Gastrocnemius medialis (tissue), 4 donors: ENCODE results near the gene ABCB6. TPM values are rescaled to one million over a fixed set of nuclear protein-coding genes. Genes with fewer than 3 reads are reported as not detected.

Experiments
- ATAC-seq, 2 donors: fragments of 150-250 bp; one replicate each; pipeline ENCODE4 v1.9.1; 2016
- DNase-seq, 2 donors: peaks; one replicate each; pipeline ENCODE4 v3.0.0-alpha.2; 2019
- H3K27ac ChIP-seq, 4 donors: fragments of 200-600 bp; sonication (generic); 1 replicate in 1 of 4; 2 replicates in 3 of 4; pipeline ENCODE4 v1.5.1; 2016 to 2018; ENCODE audit warnings: mild to moderate bottlenecking in 2 of 4, moderate library complexity in 1 of 4
- H3K27me3 ChIP-seq, 3 donors: fragments of 200-600 bp; sonication (generic) in 2 of 3; 1 replicate in 1 of 3; 2 replicates in 2 of 3; pipeline versions ENCODE4 v1.5.1 to v1.6.0; 2016 to 2019; ENCODE audit warnings: mild to moderate bottlenecking in 1 of 3, moderate library complexity in 1 of 3
- H3K36me3 ChIP-seq, 2 donors: fragments of 200-600 bp; sonication (generic) in 1 of 2; one replicate each; pipeline ENCODE4 v1.5.1; 2017 to 2018
- H3K4me1 ChIP-seq, 2 donors: fragments of 200-600 bp; sonication (generic) in 1 of 2; one replicate each; pipeline ENCODE4 v1.5.1; 2016 to 2017; ENCODE audit warnings: mild to moderate bottlenecking in 2 of 2
- H3K4me3 ChIP-seq, 4 donors: fragments of 200-600 bp; sonication (generic) in 3 of 4; 1 replicate in 1 of 4; 2 replicates in 3 of 4; pipeline ENCODE4 v1.5.1; 2016 to 2019; ENCODE audit warnings: mild to moderate bottlenecking in 2 of 4
- H3K9me3 ChIP-seq, 3 donors: fragments of 200-600 bp; sonication (generic) in 2 of 3; 1 replicate in 1 of 3; 2 replicates in 2 of 3; pipeline ENCODE4 v1.5.1; 2016 to 2019
- POLR2A ChIP-seq, 2 donors: fragments of 450-650 bp; IDR thresholded peaks; one replicate each; pipeline ENCODE4 v1.6.1; 2017; ENCODE audit warnings: antibody characterized with exemption in 2 of 2, mild to moderate bottlenecking in 2 of 2, moderate library complexity in 2 of 2
- in situ Hi-C, 4 donors: fragments of 200-750 bp; cut with MboI; loops; one replicate each; pipeline versions ENCODE4 v1.15.0 to v1.8.0; 2017; ENCODE audit warnings: low sequenced_read_pairs in 4 of 4
- intact Hi-C: fragments of 100-400 bp; cut with DNase I; formaldehyde crosslinking; loops from one replicate; pipeline ENCODE4 v1.15.1; 2023; ENCODE audit warnings: low total_unique reads
- total RNA-seq, 4 donors: library from RNA; depleted of rRNA; stranded (reverse); fragments of >200 nt; gene quantifications; one replicate each; pipeline versions ENCODE4 v1.1.0 to v1.2.3, GENCODE V29; 2016
- TF ChIP-seq, protein P1 (sequence below), 5 experiments: fragments of 450-650 bp in 3 of 5; fragments of 200-600 bp in 2 of 5; sonication (generic) in 2 of 5; IDR thresholded peaks in 4 of 5; conservative IDR thresholded peaks in 1 of 5; 1 replicate in 4 of 5; 2 replicates in 1 of 5; pipeline ENCODE4 v1.5.1; 2016 to 2019; ENCODE audit warnings: antibody characterized with exemption in 5 of 5, mild to moderate bottlenecking in 3 of 5, moderate library complexity in 3 of 5

ABCB6 gene
- total RNA-seq, 4 donors from 2014 or later: 15.0 to 45.8 (median 31.8) TPM

DNA sequence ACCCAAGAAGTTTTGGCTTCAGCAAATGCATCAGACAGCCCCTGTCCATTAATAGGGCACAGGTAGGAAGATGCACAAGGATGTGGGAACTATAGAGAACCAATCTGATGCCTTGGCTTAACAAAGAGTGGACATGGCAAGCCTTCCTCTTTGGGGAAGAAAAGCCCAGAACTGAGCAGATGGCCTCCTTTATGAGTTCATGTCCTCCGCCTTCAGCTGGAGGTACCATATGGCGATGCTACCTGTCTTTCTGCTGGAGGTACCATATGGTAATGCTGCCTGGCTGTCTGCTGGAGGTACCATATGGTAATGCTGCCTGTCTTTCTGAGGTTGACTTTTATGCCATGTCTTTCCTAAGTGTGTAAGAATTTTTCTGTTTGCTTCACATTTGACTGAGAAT, 34.6 kb downstream of the ABCB6 start:
- no peak for ATAC-seq
- Histone ChIP-seq H3K36me3 (peaks cover 0 to 52% of the 10 kb centered on the region in 2 donors), H3K9me3 (no peaks in the 10 kb centered on the region)

DNA sequence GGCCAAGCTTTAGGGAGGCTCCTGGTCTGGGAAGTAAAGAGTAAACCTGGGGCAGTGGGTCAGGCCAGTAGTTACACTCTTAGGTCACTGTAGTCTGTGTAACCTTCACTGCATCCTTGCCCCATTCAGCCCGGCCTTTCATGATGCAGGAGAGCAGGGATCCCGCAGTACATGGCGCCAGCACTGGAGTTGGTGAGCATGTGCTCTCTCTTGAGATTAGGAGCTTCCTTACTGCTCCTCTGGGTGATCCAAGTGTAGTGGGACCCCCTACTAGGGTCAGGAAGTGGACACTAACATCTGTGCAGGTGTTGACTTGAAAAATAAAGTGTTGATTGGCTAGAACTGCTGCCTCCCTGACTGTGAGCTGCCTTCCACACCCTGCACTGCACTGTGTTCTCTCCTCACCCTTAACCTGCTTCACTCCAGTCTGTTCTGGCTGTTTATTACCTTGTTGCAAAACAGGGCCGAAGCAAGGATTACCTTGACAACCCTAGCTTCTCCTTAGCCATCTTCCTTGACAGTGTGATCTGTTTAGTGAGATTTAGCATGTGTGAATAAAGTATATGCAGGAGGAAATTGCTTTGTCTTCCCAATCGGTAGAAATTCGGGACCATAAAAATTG, 35.5 kb downstream of the ABCB6 start:
- peaks cover 9 to 13% of the 10 kb centered on the region in 2 donors for H3K4me1 ChIP-seq
- H3K36me3 ChIP-seq: peaks cover 0 to 52% of the 10 kb centered on the region in 2 donors
- DNase-seq (no peak), ATAC-seq (no peak)
- H3K9me3 ChIP-seq: no peaks in the 10 kb centered on the region
- in situ Hi-C loops: no loop called here
- H3K27ac ChIP-seq: no peak overlapping the region
- intact Hi-C loops: no loop called here
- H3K27me3 ChIP-seq: no peaks in the 10 kb centered on the region
- TF ChIP-seq, protein P1, sequence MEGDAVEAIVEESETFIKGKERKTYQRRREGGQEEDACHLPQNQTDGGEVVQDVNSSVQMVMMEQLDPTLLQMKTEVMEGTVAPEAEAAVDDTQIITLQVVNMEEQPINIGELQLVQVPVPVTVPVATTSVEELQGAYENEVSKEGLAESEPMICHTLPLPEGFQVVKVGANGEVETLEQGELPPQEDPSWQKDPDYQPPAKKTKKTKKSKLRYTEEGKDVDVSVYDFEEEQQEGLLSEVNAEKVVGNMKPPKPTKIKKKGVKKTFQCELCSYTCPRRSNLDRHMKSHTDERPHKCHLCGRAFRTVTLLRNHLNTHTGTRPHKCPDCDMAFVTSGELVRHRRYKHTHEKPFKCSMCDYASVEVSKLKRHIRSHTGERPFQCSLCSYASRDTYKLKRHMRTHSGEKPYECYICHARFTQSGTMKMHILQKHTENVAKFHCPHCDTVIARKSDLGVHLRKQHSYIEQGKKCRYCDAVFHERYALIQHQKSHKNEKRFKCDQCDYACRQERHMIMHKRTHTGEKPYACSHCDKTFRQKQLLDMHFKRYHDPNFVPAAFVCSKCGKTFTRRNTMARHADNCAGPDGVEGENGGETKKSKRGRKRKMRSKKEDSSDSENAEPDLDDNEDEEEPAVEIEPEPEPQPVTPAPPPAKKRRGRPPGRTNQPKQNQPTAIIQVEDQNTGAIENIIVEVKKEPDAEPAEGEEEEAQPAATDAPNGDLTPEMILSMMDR (IDR thresholded peaks at IDR 0.05 in 4 of 5, conservative IDR thresholded peaks at IDR 0.05 in 1 of 5): no peak
- TF ChIP-seq POLR2A (IDR thresholded peaks at IDR 0.05): no peak
- H3K4me3 ChIP-seq: no peak overlapping the region

More for the DNA sequence above, 34.6 kb downstream of the ABCB6 start:
- intact Hi-C loops (no loop called here), in situ Hi-C loops (no loop called here)
- no peak overlapping the region for H3K27ac ChIP-seq
- no peak for DNase-seq
- H3K4me1 ChIP-seq: peaks cover 4 to 6% of the 10 kb centered on the region in 2 donors
- TF ChIP-seq, protein P1 (IDR thresholded peaks at IDR 0.05 in 4 of 5, conservative IDR thresholded peaks at IDR 0.05 in 1 of 5): no peak
- TF ChIP-seq POLR2A (IDR thresholded peaks at IDR 0.05): no peak
- no peaks in the 10 kb centered on the region for H3K27me3 ChIP-seq
- H3K4me3 ChIP-seq: no peak overlapping the region

DNA sequence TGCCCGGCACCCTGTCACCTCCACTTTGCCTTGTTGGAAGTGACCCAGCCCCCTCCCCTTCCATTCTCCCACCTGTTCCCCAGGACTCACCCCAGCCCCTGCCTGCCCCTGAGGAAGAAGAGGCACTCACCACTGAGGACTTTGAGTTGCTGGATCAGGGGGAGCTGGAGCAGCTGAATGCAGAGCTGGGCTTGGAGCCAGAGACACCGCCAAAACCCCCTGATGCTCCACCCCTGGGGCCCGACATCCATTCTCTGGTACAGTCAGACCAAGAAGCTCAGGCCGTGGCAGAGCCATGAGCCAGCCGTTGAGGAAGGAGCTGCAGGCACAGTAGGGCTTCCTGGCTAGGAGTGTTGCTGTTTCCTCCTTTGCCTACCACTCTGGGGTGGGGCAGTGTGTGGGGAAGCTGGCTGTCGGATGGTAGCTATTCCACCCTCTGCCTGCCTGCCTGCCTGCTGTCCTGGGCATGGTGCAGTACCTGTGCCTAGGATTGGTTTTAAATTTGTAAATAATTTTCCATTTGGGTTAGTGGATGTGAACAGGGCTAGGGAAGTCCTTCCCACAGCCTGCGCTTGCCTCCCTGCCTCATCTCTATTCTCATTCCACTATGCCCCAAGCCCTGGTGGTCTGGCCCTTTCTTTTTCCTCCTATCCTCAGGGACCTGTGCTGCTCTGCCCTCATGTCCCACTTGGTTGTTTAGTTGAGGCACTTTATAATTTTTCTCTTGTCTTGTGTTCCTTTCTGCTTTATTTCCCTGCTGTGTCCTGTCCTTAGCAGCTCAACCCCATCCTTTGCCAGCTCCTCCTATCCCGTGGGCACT, 36.2 kb downstream of the ABCB6 start:
- Histone ChIP-seq H3K4me1 (peaks cover 9 to 13% of the 10 kb centered on the region in 2 donors), H3K27ac (no peak overlapping the region), H3K9me3 (no peaks in the 10 kb centered on the region), H3K36me3 (peaks cover 0 to 52% of the 10 kb centered on the region in 2 donors), H3K27me3 (no peaks in the 10 kb centered on the region), H3K4me3 (no peak overlapping the region)
- TF ChIP-seq, protein P1 (IDR thresholded peaks at IDR 0.05 in 4 of 5, conservative IDR thresholded peaks at IDR 0.05 in 1 of 5): no peak
- no peak for TF ChIP-seq POLR2A (IDR thresholded peaks at IDR 0.05)
- in situ Hi-C loops (no loop called here), intact Hi-C loops (no loop called here)
- DNase-seq (no peak), ATAC-seq (no peak)

DNA sequence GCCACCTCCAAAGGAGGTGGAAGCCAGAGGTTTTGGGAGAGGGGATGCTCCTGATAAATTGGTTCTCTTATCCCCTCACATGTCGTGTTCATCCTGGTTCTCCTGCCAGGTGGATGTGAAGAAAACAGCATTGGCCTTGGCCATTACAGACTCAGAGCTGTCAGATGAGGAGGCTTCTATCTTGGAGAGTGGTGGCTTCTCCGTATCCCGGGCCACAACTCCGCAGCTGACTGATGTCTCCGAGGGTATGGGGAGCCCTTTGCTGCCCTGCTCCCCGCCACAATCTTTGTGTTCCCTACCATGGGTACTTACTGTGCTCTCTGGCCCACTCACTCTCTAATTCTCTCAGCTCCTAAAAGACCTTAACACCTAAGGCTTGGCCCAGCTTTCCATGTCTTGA, 37.2 kb downstream of the ABCB6 start:
- H3K27ac ChIP-seq: no peak overlapping the region
- H3K9me3 ChIP-seq: no peaks in the 10 kb centered on the region
- H3K4me1 ChIP-seq: peaks cover 9 to 13% of the 10 kb centered on the region in 2 donors
- ATAC-seq (no peak), DNase-seq (no peak)
- TF ChIP-seq, protein P1 (IDR thresholded peaks at IDR 0.05 in 4 of 5, conservative IDR thresholded peaks at IDR 0.05 in 1 of 5): no peak
- TF ChIP-seq POLR2A (IDR thresholded peaks at IDR 0.05): no peak
- intact Hi-C loops: no loop called here
- H3K4me3 ChIP-seq: no peak overlapping the region
- no peaks in the 10 kb centered on the region for H3K27me3 ChIP-seq
- in situ Hi-C loops: no loop called here
- H3K36me3 ChIP-seq: peaks cover 0 to 52% of the 10 kb centered on the region in 2 donors
